GM19025 (cell line): ENCODE results near the gene PXT1.
"Not testable (repeated sequence)": the region's sequence is repeated elsewhere in the genome, so short reads cannot be mapped to it uniquely, and the experiment has no call there.

Source experiments
- ATAC-seq: cut with Tn5 transposase; IDR thresholded peaks from one replicate; pipeline ENCODE4 v1.9.1; 2021; ENCODE audit warnings: mild to moderate bottlenecking, low read depth, moderate library complexity; ENCODE audit not compliant: unreplicated experiment

PXT1 gene

DNA sequence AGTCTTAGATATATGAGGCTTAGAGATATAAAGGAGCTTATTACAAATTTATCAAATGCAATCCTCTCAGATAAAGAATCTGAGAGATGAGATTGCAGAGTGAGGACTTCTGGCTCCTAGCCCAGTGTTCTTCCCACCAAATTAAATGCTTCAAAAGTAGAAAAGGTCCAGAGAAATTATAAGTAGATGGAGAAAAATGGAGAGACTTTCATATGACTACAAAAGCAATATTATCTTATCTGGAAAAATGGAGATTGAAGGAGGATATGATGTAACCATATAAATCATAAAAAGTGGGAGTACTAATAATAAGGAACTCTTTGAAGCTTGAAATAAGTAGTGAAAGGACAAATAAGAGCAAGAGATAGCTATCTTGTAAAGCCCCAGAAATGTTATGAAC lies 3.0 kb upstream of the PXT1 start:
- ATAC-seq, result no peak

GRCh38 chr6:36444470-36444869 lies 1.8 kb upstream of the PXT1 start:
- ATAC-seq, result no peak

DNA sequence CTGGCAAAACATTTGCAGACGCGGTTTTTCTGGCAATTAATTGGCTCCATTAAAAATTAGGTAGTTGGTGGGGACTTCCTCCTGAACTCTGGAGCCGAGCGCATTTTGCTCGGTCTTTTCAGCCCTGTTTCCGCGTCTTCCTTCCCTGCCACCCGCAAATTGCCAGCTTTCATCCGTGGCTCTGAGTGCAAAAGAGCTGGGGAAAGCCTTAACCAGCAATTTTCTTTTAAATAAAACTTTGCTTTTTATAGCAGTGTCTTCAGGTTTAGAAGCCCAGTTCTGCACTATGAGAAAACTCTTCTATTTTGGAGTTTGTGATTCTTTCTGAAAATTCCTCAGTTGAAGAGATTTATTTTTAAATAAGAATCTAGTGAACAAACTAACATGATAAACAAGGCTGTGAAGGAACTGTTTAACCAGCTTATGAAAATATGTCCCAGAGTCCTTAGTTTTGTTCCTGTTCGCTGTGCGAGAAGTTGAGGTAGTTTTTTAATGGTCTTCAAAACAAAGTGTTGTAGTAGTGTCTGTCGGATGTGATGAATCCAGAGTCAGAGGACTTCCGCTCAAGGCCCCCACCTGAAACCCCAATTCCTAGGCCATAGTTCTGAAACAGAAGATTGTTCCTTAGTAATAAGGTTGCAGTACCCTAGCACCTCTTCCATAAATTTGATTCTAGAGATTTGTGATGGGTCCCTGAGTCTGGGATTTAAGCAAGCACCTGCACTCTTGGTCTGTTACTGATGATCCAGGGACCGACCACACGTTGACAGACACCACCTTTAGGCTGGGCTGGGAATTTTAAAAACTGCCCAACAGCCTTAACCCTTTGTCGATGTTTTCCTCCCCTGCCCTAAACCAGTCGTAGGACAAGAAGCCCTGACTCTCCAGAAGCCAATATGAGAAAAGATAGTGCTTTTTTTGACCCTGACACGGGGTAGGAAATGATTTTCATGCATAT lies 1.1 kb upstream of the PXT1 start:
- ATAC-seq, result no peak

DNA sequence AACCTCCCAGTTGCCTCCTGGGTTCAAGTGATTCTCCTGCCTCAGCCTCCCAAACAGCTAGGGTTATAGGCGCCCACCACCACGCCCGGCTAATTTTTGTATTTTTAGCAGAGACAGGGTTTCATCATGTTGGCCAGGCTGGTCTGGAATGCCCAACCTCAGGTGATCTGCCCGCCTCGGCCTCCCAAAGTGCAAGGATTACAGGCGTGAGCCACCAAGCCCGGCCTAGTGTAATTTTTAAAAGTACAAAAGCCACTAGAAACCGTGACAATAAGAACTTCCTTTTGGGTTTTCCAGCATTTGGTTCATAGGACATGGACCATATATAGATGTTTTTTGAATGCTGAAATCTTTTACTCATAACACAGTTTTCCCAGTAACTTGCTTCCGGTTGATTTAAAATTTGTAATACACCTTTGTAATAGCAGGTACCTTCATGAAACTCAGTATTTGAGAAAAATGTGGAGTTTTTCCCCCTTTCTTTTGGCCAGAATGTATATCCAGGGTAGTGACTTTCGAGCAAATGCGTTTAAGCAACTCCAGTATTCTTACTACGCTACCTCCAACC lies 467 bp downstream of the PXT1 start:
- no peak for ATAC-seq

- no peak for ATAC-seq
These were observed 1.3 kb downstream of the PXT1 start for GRCh38 chr6:36441307-36441894.

GRCh38 chr6:36436466-36436865 lies 6.2 kb downstream of the PXT1 start:
- no peak for ATAC-seq

GRCh38 chr6:36432151-36432671 lies 10.4 kb downstream of the PXT1 start:
- ATAC-seq, result no peak

DNA sequence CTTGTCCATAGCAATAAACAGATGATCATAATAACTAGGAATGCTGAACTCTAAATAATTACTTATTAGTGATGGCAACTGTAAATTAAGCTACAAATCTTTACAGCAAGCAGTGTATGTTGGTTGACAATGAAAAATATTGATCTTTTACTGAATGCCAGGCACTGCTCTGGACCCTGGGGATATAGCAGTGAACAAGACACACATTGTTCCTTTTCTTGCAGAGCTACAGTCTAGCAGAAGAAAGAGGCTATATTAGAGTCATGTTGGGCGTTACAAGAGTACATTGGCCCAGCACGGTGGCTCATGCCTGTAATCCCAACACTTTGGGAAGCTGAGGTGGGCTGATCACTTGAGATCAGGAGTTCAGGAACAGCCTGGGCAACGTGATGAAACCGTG lies 11.5 kb downstream of the PXT1 start:
- no peak for ATAC-seq

- no peak for ATAC-seq
These were observed 12.3 kb downstream of the PXT1 start for GRCh38 chr6:36430351-36430750.

DNA sequence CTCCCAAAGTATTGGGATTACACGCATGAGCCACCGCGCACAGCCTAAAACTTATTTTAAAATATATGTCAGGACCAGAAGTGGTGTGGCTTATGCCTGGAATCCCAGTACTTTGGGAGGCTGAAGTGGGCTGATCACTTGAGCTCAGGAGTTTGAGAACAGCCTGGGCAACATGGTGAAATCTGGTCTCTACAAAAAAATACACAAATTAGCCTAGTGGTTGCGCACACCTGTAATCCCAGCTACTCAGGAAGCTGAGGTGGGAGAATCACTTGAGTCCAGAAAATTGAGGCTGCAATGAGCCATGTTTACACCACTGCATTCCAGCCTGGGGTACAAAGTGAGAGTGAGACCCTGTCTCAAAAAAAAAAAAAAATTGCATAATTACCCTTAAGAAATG lies 13.7 kb downstream of the PXT1 start:
- no peak for ATAC-seq

- no peak for ATAC-seq
These were observed 16.0 kb downstream of the PXT1 start for GRCh38 chr6:36426622-36427021.

- ATAC-seq, result peak; percentile 97
These were observed 19.4 kb downstream of the PXT1 start for GRCh38 chr6:36423101-36423824.

- no peak for ATAC-seq
These were observed 19.9 kb downstream of the PXT1 start for GRCh38 chr6:36422714-36423100.

DNA sequence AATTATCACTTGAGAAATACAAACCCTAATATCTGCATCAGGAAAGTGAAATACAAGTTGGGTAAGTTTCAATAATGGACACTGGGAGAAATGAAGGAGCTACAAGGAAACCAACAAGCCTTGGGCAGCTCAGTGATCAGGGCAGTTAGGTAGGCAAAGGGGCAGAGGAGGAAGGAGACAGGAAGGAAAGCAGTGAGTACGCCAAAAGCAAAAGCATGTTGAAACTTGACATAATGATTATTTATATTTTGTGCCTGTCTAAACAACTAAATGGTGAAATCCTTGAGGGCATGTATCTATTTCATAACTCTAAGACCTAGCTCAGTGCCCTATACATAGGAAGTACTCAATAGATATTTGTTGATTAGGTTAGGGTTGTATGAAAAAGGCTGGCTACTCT lies 23.3 kb downstream of the PXT1 start:
- no peak for ATAC-seq

DNA sequence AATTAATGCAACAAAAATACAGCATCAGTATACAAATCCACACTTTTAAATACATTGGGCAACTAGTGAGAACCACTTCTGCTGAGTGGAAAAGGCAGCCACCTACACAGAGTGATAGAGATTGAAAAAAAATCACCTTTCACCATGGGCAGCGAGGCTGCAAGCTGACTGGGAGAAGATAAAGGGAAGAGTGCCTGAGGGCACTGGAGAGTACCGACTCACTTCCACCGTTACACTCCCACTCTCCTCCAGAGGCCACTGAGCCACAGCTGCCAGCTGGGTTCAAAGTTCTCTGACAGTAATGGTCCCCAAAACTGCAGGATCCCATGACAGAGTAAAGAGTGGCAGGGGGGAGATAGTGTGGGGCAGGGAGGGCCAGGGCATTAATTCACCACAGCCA lies 24.1 kb downstream of the PXT1 start:
- ATAC-seq, result no peak

GRCh38 chr6:36414481-36414880 lies 28.2 kb downstream of the PXT1 start:
- ATAC-seq, result no peak

DNA sequence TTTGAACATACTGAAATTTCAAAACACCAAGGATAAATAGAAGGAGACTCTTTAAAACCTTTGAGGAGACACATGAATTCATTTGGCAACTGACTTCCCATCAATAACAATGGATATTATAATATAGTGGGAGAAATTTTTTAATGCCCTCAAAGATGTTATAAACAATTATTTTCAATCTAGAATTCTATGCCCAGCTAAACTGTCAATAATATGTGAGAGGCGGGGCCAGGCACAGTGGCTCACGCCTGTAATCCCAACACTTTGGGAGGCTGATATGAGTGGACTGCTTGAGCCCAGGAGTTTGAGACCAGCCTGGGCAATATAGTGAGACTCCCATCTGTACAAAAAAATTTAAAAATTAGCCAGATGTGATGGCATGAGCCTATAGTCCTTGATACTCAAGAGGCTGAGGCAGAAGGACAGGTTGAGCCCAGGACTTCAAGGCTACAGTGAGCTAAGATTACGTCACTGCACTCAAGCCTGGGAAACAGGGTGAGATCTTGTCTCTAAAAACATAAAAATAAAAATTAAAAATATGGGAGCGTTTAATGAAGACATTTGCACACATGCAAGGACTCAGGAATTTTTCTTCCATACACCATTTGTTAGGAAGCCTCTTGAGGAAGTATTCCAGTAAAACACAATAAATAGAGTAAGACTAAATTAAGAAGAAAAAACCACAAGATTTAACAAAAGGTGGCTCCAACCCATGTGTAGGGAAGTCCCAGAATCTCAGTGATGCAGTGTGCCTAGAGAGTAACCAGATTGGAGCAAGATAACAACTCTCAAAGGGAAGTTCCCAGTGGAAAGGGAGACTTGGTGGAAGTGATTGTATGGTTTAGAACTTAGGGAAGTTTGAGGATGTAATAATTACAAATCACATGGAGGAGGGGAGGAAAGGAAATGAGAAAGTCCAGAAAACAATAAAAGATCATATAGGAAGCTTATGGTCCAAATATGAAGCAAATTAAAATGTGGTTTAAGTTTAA lies 28.9 kb downstream of the PXT1 start:
- ATAC-seq, result no peak

DNA sequence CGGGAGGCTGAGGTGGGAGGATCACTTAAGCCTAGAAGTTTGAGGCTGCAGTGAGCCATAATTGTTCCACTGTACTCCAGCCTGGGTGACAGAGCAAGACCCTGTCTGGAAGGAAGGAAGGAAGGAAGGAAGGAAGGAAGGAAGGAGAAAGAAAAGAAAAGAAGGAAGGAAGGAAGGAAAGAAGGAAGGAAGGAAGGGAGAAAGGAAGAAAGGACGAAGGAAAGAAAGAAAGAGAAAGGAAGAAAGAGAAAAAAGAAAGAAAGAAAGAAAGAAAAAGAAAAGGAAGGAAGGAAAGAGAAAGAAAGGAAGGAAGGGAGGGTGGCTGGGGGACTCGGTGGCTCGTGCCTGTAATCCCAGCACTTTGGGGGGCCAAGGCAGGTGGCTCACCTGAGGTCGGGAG lies 32.9 kb downstream of the PXT1 start:
- ATAC-seq, result not testable (repeated sequence)

GRCh38 chr6:36404164-36404563 lies 38.5 kb downstream of the PXT1 start:
- no peak for ATAC-seq

- no peak for ATAC-seq
These were observed 40.2 kb downstream of the PXT1 start for GRCh38 chr6:36402481-36402880.
